AG04450 (cell line): Measurements from ENCODE around the gene DHRS13. TPM values are rescaled to one million over a fixed set of nuclear protein-coding genes. Genes with fewer than 3 reads are reported as not detected.
"Not testable (repeated sequence)": the region's sequence is repeated elsewhere in the genome, so short reads cannot be mapped to it uniquely, and the experiment has no call there.

Experiments used
- CTCF ChIA-PET: fragments of 300-600, 350-600 bp; formaldehyde crosslinking; extraction: SDS; loops from one replicate; lab custom pipeline; 2022; ENCODE audit warnings: antibody characterized with exemption, inconsistent platforms; lab: Charles Lee
- POLR2A ChIA-PET: fragments of 350-600 bp; formaldehyde crosslinking; extraction: SDS; loops from one replicate; lab custom pipeline; 2021; ENCODE audit warnings: antibody characterized with exemption, inconsistent platforms; lab: Yijun Ruan, JAX
- DNase-seq: peaks from one replicate; pipeline ENCODE4 v3.0.0-alpha.2; 2011; ENCODE audit warnings: low read depth, low spot score
- H3K27ac ChIP-seq: one replicate; pipeline ENCODE4 v1.5.1; 2012; ENCODE audit warnings: low read depth, low read length, control low read depth
- H3K27me3 ChIP-seq: one replicate; pipeline ENCODE4 v1.6.0; 2012; ENCODE audit warnings: low read length; ENCODE audit not compliant: control insufficient read depth, insufficient read depth
- H3K4me3 ChIP-seq: 2 replicates; pipeline ENCODE4 v1.5.1; 2011; ENCODE audit warnings: mild to moderate bottlenecking, low read depth, low read length, control low read depth
- H3K9me3 ChIP-seq: 2 replicates; pipeline ENCODE4 v1.5.1; 2012; ENCODE audit warnings: low read length; ENCODE audit not compliant: control insufficient read depth, insufficient read depth
- polyA plus RNA-seq: library from polyadenylated mRNA; depleted of rRNA; stranded (reverse); fragments of >200 nt; gene quantifications from 2 replicates; pipeline ENCODE4 v1.2.3, GENCODE V29; 2011
- TF ChIP-seq, protein P1 (sequence below): IDR thresholded peaks from 2 replicates; pipeline ENCODE4 v1.5.1; 2011; ENCODE audit warnings: low read depth, low read length, control low read depth, inconsistent platforms

The DHRS13 gene
- polyA plus RNA-seq, 1 experiment: 2.9 TPM

- CTCF ChIA-PET: interaction anchor here (0.7 to 1.8 kb wide), 3 partner anchors 16 to 211 kb away, joined by 3 to 6 read pairs (median 4); partner anchors contain the start of gene TLCD1
- H3K4me3 ChIP-seq: no peak overlapping the region
- DNase-seq: no peak
- POLR2A ChIA-PET: interaction anchor here (0.6 kb wide), 1 partner anchor 12 kb away, joined by 3 read pairs; no protein-coding TSS in a partner anchor
- TF ChIP-seq, protein P1, sequence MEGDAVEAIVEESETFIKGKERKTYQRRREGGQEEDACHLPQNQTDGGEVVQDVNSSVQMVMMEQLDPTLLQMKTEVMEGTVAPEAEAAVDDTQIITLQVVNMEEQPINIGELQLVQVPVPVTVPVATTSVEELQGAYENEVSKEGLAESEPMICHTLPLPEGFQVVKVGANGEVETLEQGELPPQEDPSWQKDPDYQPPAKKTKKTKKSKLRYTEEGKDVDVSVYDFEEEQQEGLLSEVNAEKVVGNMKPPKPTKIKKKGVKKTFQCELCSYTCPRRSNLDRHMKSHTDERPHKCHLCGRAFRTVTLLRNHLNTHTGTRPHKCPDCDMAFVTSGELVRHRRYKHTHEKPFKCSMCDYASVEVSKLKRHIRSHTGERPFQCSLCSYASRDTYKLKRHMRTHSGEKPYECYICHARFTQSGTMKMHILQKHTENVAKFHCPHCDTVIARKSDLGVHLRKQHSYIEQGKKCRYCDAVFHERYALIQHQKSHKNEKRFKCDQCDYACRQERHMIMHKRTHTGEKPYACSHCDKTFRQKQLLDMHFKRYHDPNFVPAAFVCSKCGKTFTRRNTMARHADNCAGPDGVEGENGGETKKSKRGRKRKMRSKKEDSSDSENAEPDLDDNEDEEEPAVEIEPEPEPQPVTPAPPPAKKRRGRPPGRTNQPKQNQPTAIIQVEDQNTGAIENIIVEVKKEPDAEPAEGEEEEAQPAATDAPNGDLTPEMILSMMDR: no peak
- no peaks in the 10 kb centered on the region for H3K27me3 ChIP-seq
- H3K9me3 ChIP-seq: no peaks in the 10 kb centered on the region
- H3K27ac ChIP-seq: no peak overlapping the region
Measured at GRCh38 chr17:28937044-28937729, 34.3 kb upstream of the DHRS13 start.

GRCh38 chr17:28935744-28936460 is 33.0 kb upstream of the DHRS13 start:
- POLR2A ChIA-PET: no interaction called here
- H3K9me3 ChIP-seq: no peaks in the 10 kb centered on the region
- TF ChIP-seq, protein P1: no peak
- CTCF ChIA-PET: interaction anchor here (1.8 kb wide), 1 partner anchor 209 kb away, joined by 6 read pairs; the partner anchor contains the start of gene TLCD1
- no peak for DNase-seq
- no peak overlapping the region for H3K4me3 ChIP-seq
- no peak overlapping the region for H3K27ac ChIP-seq
- no peaks in the 10 kb centered on the region for H3K27me3 ChIP-seq

- H3K27me3 ChIP-seq, H3K27ac ChIP-seq, DNase-seq, H3K4me3 ChIP-seq, POLR2A ChIA-PET, H3K9me3 ChIP-seq: not testable (repeated sequence)
- CTCF ChIA-PET: interaction anchor here (1.5 kb wide), 1 partner anchor 171 kb away, joined by 4 read pairs; no protein-coding TSS in a partner anchor
Measured at GRCh38 chr17:28934508-28934907, 31.6 kb upstream of the DHRS13 start.

GRCh38 chr17:28929787-28930186 is 26.9 kb upstream of the DHRS13 start:
- Histone ChIP-seq H3K27me3 (no peaks in the 10 kb centered on the region), H3K9me3 (peaks cover 11% of the 10 kb centered on the region), H3K27ac (no peak overlapping the region), H3K4me3 (no peak overlapping the region)
- DNase-seq: no peak
- ChIA-PET CTCF (interaction anchor here (0.9 kb wide), 1 partner anchor 13 kb away, joined by 3 read pairs; no protein-coding TSS in a partner anchor), POLR2A (no interaction called here)
- TF ChIP-seq, protein P1: no peak

DNA sequence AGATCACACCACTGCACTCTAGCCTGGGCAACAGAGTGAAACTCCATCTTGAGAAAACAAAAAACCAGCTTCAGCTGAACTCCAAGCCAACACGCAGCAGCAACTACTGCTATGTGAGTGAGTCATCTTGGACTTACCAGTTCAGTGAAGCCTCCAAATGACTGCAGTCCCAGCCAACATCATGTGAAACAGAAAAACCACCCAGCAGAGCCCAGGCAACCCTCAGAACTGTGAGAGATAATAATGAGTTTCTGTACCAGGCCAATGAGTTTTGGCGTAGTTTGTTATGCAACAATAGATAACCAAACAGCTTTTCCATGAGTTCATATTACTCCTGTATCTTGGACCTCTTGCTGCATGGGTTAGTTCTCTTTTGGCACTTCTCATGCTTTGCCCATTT is 25.2 kb upstream of the DHRS13 start:
- Histone ChIP-seq H3K27me3 (no peaks in the 10 kb centered on the region), H3K9me3 (peaks cover 11% of the 10 kb centered on the region), H3K4me3 (no peak overlapping the region), H3K27ac (no peak overlapping the region)
- TF ChIP-seq, protein P1: no peak
- DNase-seq: no peak
- ChIA-PET POLR2A (no interaction called here), CTCF (no interaction called here)
